GM19467 (cell line): ENCODE data around the gene OFD1.
A peak's percentile ranks its signal among the peaks of the same experiment; 100 is the strongest.

ENCODE experiments used
- ATAC-seq: cut with Tn5 transposase; IDR thresholded peaks from one replicate; pipeline ENCODE4 v1.9.1; 2021; ENCODE audit warnings: mild to moderate bottlenecking, moderate library complexity; ENCODE audit not compliant: unreplicated experiment

Gene OFD1

GRCh38 chrX:13750812-13751211, 16.3 kb downstream of the OFD1 start:
- no peak for ATAC-seq

GRCh38 chrX:13752141-13752540, 17.6 kb downstream of the OFD1 start:
- ATAC-seq: no peak

GRCh38 chrX:13752646-13753045, 18.1 kb downstream of the OFD1 start:
- peak; percentile 66 for ATAC-seq

DNA sequence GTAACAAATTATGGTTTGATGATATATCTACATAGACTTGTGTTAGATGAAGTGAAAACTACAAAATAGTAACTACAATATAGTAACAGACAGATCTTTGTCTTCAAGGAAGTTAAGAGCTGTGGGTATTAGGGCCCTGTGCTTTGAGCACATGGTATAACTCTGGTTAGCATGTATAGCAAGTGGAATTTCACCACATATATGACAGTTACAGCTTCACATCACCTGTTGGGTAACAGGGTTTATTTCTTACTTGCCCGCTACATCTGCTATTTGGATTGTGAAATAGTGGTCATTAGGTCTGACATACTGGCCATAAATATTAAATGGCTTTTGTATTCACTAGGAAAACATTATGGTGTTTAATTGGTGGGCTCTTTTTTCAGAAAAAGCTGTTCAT, 20.2 kb downstream of the OFD1 start:
- no peak for ATAC-seq

DNA sequence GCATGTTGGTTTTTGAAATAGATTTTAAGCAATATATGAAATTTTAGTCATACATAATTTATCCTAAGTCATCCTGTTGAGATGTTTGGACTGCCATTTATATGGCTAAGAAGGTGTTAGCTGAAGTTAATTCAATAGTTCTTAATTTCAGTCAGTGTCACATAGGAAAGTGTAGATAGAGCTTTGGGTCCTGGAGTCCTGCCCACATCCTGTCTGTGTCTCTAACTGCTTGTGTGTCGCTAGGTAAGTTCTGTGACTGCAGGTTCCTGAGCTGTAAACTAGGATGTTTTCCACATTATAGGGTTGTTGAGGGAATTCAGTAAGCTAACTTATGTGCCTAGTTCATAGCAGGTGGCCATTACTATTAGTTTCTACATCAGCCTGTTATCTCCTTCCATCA, 20.7 kb downstream of the OFD1 start:
- ATAC-seq: no peak

GRCh38 chrX:13756381-13756780, 21.8 kb downstream of the OFD1 start:
- ATAC-seq: no peak

DNA sequence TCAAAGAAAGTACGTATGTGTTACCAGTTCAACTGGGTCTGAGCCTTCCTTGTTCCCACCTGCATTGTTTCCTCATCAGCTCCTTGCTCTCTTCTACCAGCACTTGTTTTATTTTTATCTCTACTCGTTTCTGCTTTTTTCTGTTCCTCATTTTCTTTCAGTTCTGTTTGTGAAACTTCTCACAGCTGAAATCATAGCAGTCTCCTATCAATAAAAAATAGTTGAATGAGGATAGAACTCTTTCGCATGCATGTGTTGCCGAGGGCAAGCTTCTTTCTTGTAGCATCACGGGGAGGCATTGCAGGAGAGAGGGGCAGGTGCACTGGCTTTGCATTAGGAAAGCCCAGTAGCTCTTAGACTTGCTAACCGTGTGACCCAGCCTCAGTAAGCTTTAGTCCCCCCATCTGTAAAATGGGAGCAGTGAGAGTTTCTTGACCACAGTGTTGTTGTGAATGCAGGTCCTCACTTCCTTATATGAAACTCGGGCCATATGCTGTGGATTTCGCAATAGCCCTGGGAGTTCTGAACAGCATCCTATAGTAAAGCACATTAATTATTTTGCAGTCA, 24.7 kb downstream of the OFD1 start:
- peak; percentile 63 for ATAC-seq

- ATAC-seq: no peak
Observed at GRCh38 chrX:13760426-13760825, 25.9 kb downstream of the OFD1 start.

GRCh38 chrX:13761606-13762414, 27.3 kb downstream of the OFD1 start:
- peak; percentile 60 for ATAC-seq

GRCh38 chrX:13763489-13763888, 28.9 kb downstream of the OFD1 start:
- ATAC-seq: no peak

DNA sequence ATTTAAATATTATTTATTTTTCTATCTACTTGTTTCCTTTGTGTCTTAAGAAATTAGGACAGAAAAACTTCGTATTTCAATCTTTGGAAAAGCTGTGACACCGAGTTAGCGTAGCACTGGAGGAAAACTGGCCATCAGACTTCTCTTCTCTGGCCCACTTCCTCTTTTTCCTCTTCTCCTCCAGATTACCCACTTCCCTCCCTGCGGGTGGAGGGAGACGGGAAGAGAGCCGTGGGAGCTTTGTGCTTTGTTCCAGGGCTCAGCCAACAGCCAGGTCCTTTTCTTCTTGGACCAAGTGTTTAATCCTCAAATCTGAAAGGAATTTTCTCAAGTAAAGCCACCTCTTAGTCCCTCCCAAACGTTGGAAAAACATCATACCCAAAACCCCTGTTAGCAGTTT, 29.7 kb downstream of the OFD1 start:
- no peak for ATAC-seq

- ATAC-seq: no peak
Observed at GRCh38 chrX:13764765-13765164, 30.2 kb downstream of the OFD1 start.

DNA sequence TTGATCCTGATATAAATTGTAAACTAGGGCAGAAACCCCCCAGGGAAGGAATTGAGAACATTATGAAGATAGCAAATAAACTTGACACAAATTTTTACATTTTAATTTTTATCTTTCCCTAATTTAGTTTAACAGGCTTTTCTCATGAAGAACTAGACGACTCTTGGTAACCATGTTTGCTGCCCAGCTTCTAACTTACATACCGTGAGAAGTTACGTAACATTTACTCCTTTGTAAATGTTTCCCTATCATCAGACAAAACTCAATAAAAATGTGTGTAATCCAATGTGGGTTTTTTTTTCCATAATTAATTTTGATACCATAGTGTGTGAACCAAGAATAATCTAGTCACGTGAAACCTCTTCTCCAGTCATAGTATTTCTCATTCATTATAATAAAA, 34.4 kb downstream of the OFD1 start:
- no peak for ATAC-seq

GRCh38 chrX:13770013-13770535, 35.5 kb downstream of the OFD1 start:
- no peak for ATAC-seq

DNA sequence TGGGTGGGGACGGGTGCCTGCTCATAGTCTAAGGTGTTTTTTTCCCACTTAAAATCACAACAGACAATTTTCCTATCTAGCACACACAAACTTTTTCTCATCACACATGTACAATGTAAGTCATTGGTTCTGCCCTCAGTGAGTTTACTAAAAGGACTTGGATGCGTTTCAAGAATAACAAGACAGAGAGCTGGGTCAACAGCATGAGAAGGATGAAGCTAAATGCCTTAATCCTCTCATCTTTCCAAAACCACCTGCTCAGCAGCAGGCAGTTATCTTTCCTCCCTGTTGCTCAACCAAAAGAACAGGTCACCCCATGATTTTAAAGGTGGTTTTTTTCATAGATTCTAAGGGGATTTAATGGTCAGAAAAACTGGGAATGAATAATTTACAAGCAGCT, 40.1 kb downstream of the OFD1 start:
- no peak for ATAC-seq

GRCh38 chrX:13775837-13776236, 41.3 kb downstream of the OFD1 start:
- ATAC-seq: no peak

- ATAC-seq: no peak
Observed at GRCh38 chrX:13776387-13776786, 41.8 kb downstream of the OFD1 start.

DNA sequence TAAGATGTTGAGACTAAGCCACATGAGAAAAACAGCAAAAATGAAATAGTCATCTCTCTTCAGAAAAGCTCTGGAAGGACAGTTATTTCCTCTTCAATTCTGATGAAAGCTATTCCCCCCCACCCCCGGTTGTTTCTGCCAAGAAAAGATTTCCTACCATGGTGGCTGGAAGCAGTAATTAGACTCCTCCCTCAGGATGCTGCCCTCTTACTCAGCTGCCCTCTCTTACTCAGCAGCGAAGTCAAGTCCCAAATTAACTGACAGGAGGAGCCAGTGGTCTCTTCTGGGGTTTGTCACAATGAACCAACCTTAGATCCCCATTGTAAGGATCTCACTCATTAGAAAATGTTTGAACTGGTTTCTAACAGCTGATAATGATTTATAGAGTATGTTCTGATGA, 44.4 kb downstream of the OFD1 start:
- ATAC-seq: no peak

GRCh38 chrX:13780868-13781427, 46.4 kb downstream of the OFD1 start:
- ATAC-seq: no peak

DNA sequence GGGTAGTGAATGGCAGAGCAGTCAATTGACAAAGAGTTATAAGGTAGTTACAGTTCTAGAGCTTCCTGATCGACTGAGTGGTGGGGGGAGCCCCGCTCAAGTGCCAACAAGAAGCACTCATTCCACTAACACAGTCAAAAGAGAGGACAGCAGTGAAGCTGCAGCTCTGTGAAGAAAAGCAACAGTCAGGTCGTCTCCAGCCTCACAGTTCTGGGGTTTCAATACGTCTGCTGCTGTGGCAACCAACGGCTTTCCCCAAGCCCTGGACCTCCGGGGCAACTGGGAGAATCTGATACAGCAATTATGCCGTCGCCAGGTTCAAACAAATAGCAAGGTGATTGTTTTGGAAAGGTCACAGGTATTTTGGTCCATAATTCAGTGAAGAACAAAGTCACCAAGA, 51.5 kb downstream of the OFD1 start:
- no peak for ATAC-seq

DNA sequence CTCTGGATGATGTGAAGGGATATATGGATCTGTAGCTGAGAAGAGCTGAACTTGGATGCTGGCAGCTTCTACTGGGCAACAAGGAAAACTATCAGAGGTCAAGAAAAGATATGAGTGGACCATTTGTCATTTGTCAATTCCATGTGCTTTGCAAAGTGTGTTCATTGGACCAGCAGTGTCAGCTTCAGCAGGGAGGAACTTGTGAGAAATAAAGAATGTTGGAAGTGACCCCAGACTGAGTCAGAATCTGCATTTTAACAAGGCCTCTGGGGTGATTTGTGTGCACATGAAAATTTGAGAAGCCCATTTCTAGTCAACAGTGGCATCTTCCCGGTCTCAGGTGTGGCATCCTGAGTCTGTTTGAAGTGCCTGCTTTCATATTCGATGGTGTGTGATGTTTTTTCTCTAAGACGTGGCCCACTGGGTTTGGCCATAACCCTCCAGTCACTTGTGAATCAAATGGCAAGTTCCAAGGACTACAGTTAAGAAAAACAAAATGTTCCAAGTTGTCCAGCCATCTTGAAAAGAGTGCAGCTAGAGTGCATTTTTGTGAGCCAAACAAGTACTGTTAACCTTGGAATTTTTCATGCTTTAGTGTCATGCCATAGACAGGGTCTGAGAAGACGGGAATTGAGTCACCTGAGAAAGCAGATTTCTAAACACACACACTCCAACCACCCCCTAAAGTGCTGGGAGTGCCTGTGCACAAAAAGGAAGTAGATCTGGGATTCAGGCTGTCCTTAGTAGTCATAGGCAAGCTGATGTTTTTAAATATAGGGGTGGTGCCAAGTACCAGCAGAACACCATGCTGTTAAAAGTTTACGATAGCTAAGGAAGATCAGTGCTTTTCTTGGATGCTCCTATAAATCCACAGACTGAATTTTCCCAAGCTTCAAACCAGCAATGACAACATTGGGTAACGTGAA, 55.9 kb downstream of the OFD1 start:
- no peak for ATAC-seq
